Suprapubic skin (tissue), 4 donors: ENCODE results near the gene HIVEP1.

ENCODE experiments used
- POLR2A ChIP-seq, 2 donors: fragments of 450-650 bp; IDR thresholded peaks; one replicate each; pipeline ENCODE4 v1.6.1; 2017; ENCODE audit warnings: antibody characterized with exemption in 2 of 2, mild to moderate bottlenecking in 2 of 2, moderate library complexity in 2 of 2
- POLR2AphosphoS5 ChIP-seq, 3 donors: sonication (generic); formaldehyde crosslinking; IDR thresholded peaks; one replicate each; pipeline ENCODE4 v1.6.1; 2017; ENCODE audit warnings: antibody characterized with exemption in 3 of 3
- TF ChIP-seq, protein P1 (sequence below), 2 donors: fragments of 200-600 bp in 1 of 2; fragments of 450-650 bp in 1 of 2; sonication (generic) in 1 of 2; IDR thresholded peaks; one replicate each; pipeline ENCODE4 v1.5.1; 2016 to 2019; ENCODE audit warnings: antibody characterized with exemption in 2 of 2, mild to moderate bottlenecking in 1 of 2, moderate library complexity in 1 of 2

DNA sequence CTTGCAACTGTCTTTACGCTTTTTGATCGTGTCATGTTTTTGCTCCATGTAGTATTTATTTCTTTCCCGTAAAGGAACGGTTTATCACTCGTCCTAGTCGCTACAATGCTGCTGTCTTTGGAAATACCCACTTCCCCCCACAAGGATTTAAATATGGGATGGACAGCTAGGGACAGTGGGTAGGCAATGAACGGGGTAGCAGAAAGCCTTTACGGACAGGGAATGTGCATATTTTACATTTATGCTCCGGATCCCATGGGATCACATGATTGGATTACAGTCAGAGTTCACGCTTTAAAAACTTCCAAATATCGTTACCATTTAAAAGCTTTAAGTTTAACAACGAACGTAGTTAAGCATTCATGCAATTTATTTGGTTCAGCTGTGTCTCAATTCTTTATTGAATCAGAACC lies 1.2 kb downstream of the HIVEP1 start:
- no peak for TF ChIP-seq POLR2AphosphoS5 (IDR thresholded peaks at IDR 0.05)
- no peak for TF ChIP-seq POLR2A (IDR thresholded peaks at IDR 0.05)
- TF ChIP-seq, protein P1, sequence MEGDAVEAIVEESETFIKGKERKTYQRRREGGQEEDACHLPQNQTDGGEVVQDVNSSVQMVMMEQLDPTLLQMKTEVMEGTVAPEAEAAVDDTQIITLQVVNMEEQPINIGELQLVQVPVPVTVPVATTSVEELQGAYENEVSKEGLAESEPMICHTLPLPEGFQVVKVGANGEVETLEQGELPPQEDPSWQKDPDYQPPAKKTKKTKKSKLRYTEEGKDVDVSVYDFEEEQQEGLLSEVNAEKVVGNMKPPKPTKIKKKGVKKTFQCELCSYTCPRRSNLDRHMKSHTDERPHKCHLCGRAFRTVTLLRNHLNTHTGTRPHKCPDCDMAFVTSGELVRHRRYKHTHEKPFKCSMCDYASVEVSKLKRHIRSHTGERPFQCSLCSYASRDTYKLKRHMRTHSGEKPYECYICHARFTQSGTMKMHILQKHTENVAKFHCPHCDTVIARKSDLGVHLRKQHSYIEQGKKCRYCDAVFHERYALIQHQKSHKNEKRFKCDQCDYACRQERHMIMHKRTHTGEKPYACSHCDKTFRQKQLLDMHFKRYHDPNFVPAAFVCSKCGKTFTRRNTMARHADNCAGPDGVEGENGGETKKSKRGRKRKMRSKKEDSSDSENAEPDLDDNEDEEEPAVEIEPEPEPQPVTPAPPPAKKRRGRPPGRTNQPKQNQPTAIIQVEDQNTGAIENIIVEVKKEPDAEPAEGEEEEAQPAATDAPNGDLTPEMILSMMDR (IDR thresholded peaks at IDR 0.05), result no peak
